Heart left ventricle (tissue), 13 donors: ENCODE measurements around the gene TMEM253.

Source experiments
- CTCF ChIP-seq, 12 donors: fragments of 200-600 bp; sonication (generic) in 4 of 12; IDR thresholded peaks; one replicate each; pipeline versions ENCODE4 v1.5.0 to v1.8.0; 2018 to 2022; ENCODE audit warnings: antibody characterized with exemption in 12 of 12, mild to moderate bottlenecking in 5 of 12
- POLR2A ChIP-seq, 2 donors: fragments of 450-650 bp; IDR thresholded peaks; one replicate each; pipeline ENCODE4 v1.6.1; 2017; ENCODE audit warnings: antibody characterized with exemption in 2 of 2, mild to moderate bottlenecking in 2 of 2, moderate library complexity in 2 of 2
- donor health status: ischemic (EF 13 %, LVEDD 7.1; RV severe dilation, severe dysfunction).
- donor health status: DM: no; HTN: yes; CAD: no.
- donor health status: DM: no; HTN: no; CAD: no.
- donor health status: ischemic (EF 25% LVEDD 6.9; RV normal size, moderate dysfunction).
- donor health status: ischemic (EF 25% LVEDD 5.7; RV mildly dilated, moderate dysfunction).
- donor health status: ischemic (EF 35%, LVEDD 5.7; RV mildly dilated, moderate dysfunction).
- donor health status: nonischemic (EF 11% LVEDD 7.7; RV severe dilation, severe dysfunction).
- donor health status: DM: yes; HTN: yes; CAD: no.
- donor health status: PGD.
- donor health status: ischemic (EF 29% LVEDD 5.4; RV normal size, mild dysfunction).
- donor health status: nonischemic (EF 23%, LVEDD 6.1; RV moderate dilation, normal function).

GRCh38 chr14:21072781-21073339 lies 28.0 kb upstream of the TMEM253 start:
- TF ChIP-seq POLR2A (IDR thresholded peaks at IDR 0.05) (no peak), CTCF (IDR thresholded peaks at IDR 0.05) (no peak)
